CD4-positive, alpha-beta T cell treated with Interleukin-15 for 1 hour (primary cell): Measurements from ENCODE around the gene ARHGAP19.
A peak's percentile ranks its signal among the peaks of the same experiment; 100 is the strongest.
"Not testable (repeated sequence)": the region's sequence is repeated elsewhere in the genome, so short reads cannot be mapped to it uniquely, and the experiment has no call there.

Experiments used
- DNase-seq: peaks from one replicate; pipeline ENCODE4 v3.0.0-alpha.2; 2020

ARHGAP19 gene

GRCh38 chr10:97279121-97279815, 13.2 kb downstream of the ARHGAP19 start:
- peak; percentile 19 for DNase-seq

GRCh38 chr10:97278491-97278989, 13.9 kb downstream of the ARHGAP19 start:
- no peak for DNase-seq

GRCh38 chr10:97277551-97277950, 14.9 kb downstream of the ARHGAP19 start:
- no peak for DNase-seq

- no peak for DNase-seq
Observed at GRCh38 chr10:97274828-97275227, 17.6 kb downstream of the ARHGAP19 start.

GRCh38 chr10:97273700-97274099, 18.7 kb downstream of the ARHGAP19 start:
- no peak for DNase-seq

GRCh38 chr10:97270523-97271154, 21.8 kb downstream of the ARHGAP19 start:
- DNase-seq, result no peak

GRCh38 chr10:97267671-97268070, 24.8 kb downstream of the ARHGAP19 start:
- DNase-seq, result no peak

GRCh38 chr10:97265095-97265494, 27.3 kb downstream of the ARHGAP19 start:
- not testable (repeated sequence) for DNase-seq

- DNase-seq, result no peak
Observed at GRCh38 chr10:97263971-97264370, 28.5 kb downstream of the ARHGAP19 start.

- DNase-seq, result no peak
Observed at GRCh38 chr10:97261656-97262055, 30.8 kb downstream of the ARHGAP19 start.

GRCh38 chr10:97261183-97261582, 31.3 kb downstream of the ARHGAP19 start:
- DNase-seq, result no peak

- no peak for DNase-seq
Observed at GRCh38 chr10:97259119-97259518, 33.3 kb downstream of the ARHGAP19 start.

- no peak for DNase-seq
Observed at GRCh38 chr10:97256356-97256755, 36.1 kb downstream of the ARHGAP19 start.

GRCh38 chr10:97255512-97256293, 36.7 kb downstream of the ARHGAP19 start:
- DNase-seq, result no peak

GRCh38 chr10:97254694-97255093, 37.7 kb downstream of the ARHGAP19 start:
- DNase-seq, result no peak

- DNase-seq, result no peak
Observed at GRCh38 chr10:97250952-97251351, 41.5 kb downstream of the ARHGAP19 start.

GRCh38 chr10:97243836-97244235, 48.6 kb downstream of the ARHGAP19 start:
- DNase-seq, result no peak

- DNase-seq, result no peak
Observed at GRCh38 chr10:97238855-97239254, 53.6 kb downstream of the ARHGAP19 start.

- DNase-seq, result no peak
Observed at GRCh38 chr10:97235353-97235752, 57.1 kb downstream of the ARHGAP19 start.

- DNase-seq, result no peak
Observed at GRCh38 chr10:97234400-97234799, 58.0 kb downstream of the ARHGAP19 start.

- DNase-seq, result no peak
Observed at GRCh38 chr10:97230146-97230545, 62.3 kb downstream of the ARHGAP19 start.

GRCh38 chr10:97229322-97230015, 63.0 kb downstream of the ARHGAP19 start:
- no peak for DNase-seq

GRCh38 chr10:97228775-97229157, 63.7 kb downstream of the ARHGAP19 start:
- DNase-seq, result no peak
